GM12865 (cell line): ENCODE data around the gene KCNJ6.

ENCODE experiments used
- DNase-seq: peaks from one replicate; pipeline ENCODE4 v3.0.0; 2010; ENCODE audit warnings: low read depth
- H3K4me3 ChIP-seq: 2 replicates; pipeline ENCODE4 v1.5.1; 2011; ENCODE audit warnings: mild to moderate bottlenecking, low read depth, low read length, control low read depth
- TF ChIP-seq, protein P1 (sequence below): IDR thresholded peaks from 2 replicates; pipeline ENCODE4 v1.5.1; 2011; ENCODE audit warnings: low read length, control low read depth, low read depth, inconsistent platforms; ENCODE audit not compliant: insufficient read depth; ENCODE audit errors: missing control alignments

The KCNJ6 gene

DNA sequence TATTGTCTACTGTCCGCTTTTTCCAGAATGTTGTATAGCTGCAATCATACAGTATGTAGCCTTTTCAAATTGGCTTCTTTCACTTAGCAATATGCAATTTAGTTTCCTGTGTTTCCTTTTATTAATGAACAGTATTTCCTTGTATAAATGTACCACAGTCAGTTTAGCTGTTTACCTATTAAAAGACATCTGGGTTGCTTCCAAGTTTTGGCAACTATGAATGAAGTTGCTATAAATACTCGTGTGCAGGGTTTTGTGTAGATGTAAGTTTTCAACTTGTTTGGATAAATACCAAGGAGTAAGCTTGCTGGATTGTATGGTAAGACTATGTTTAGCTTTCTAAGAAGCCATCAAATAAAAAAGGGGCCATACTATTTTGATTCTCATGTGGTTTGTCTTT lies 24.4 kb upstream of the KCNJ6 start:
- DNase-seq, result no peak
- TF ChIP-seq, protein P1, sequence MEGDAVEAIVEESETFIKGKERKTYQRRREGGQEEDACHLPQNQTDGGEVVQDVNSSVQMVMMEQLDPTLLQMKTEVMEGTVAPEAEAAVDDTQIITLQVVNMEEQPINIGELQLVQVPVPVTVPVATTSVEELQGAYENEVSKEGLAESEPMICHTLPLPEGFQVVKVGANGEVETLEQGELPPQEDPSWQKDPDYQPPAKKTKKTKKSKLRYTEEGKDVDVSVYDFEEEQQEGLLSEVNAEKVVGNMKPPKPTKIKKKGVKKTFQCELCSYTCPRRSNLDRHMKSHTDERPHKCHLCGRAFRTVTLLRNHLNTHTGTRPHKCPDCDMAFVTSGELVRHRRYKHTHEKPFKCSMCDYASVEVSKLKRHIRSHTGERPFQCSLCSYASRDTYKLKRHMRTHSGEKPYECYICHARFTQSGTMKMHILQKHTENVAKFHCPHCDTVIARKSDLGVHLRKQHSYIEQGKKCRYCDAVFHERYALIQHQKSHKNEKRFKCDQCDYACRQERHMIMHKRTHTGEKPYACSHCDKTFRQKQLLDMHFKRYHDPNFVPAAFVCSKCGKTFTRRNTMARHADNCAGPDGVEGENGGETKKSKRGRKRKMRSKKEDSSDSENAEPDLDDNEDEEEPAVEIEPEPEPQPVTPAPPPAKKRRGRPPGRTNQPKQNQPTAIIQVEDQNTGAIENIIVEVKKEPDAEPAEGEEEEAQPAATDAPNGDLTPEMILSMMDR, result no peak
- no peak overlapping the region for H3K4me3 ChIP-seq

- TF ChIP-seq, protein P1, result no peak
- DNase-seq, result no peak
- H3K4me3 ChIP-seq, result no peak overlapping the region
These were observed 23.6 kb upstream of the KCNJ6 start for GRCh38 chr21:37939838-37940237.

DNA sequence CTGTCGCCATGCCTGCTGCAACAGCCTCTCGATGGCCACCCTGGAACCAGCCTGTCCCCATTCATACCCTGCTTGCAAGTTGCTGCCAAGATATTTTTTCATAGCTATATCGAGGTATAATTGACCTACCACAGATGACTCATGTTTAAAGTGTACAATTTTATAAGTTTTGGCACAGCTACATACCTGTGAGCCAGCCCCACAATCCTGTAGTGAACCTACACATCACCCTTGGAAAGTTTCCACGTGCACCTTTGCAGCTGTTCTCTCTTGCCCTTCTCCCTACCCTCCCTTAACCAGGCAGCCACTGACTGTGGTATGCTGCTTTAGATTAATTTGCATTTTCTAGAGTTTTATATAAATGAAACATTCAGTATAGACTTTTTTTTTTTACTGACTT lies 23.0 kb upstream of the KCNJ6 start:
- H3K4me3 ChIP-seq, result no peak overlapping the region
- no peak for DNase-seq
- TF ChIP-seq, protein P1, result no peak

- no peak overlapping the region for H3K4me3 ChIP-seq
- DNase-seq, result no peak
- TF ChIP-seq, protein P1, result no peak
These were observed 21.4 kb upstream of the KCNJ6 start for GRCh38 chr21:37937668-37938067.

GRCh38 chr21:37936010-37936785 lies 19.9 kb upstream of the KCNJ6 start:
- TF ChIP-seq, protein P1, result no peak
- H3K4me3 ChIP-seq, result no peak overlapping the region
- DNase-seq, result no peak

GRCh38 chr21:37932936-37933335 lies 16.7 kb upstream of the KCNJ6 start:
- DNase-seq, result no peak
- TF ChIP-seq, protein P1, result no peak
- no peak overlapping the region for H3K4me3 ChIP-seq

GRCh38 chr21:37927711-37928110 lies 11.5 kb upstream of the KCNJ6 start:
- TF ChIP-seq, protein P1, result no peak
- no peak for DNase-seq
- no peak overlapping the region for H3K4me3 ChIP-seq
